ENCODE results near the gene BPI.

Gene BPI

DNA sequence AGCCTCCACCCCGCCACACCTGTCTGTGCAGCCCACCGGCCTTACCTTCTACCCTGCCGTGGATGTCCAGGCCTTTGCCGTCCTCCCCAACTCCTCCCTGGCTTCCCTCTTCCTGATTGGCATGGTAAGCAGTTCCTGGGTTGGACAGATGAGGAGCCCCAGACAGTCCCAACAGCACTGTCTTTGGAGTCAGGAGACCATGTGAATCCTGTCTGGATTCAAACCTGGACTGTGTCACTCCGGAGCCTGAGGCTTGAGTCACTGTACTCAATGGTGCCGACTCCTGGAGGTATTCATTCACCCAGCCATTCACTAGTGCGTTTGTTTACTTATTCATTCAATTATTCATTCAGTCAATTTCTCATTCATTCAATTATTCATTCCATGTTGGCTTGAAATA, 22.4 kb downstream of the BPI start:
- Histone ChIP-seq H3K36me3 (replicated peaks; ENCODE audit: low read depth, low read length) (no peaks in the 10 kb centered on the region), H3K27ac (ENCODE audit: low read length) (no peak overlapping the region), H3K4me2 (ENCODE audit: low read length) (no peak overlapping the region), H3K9ac (ENCODE audit: low read length) (no peak overlapping the region), H3K4me3 (ENCODE audit: low read length) (no peak overlapping the region), H2AFZ (ENCODE audit: low read depth, low read length) (no peak overlapping the region), H4K20me1 (ENCODE audit: insufficient read depth, low read length) (no peaks in the 10 kb centered on the region), H3K9me3 (ENCODE audit: insufficient read depth, low read length) (no peaks in the 10 kb centered on the region), H3K4me1 (ENCODE audit: low read length) (no peaks in the 10 kb centered on the region), H3K27me3 (ENCODE audit: low read depth, low read length) (peaks cover 47% of the 10 kb centered on the region), H3K79me2 (ENCODE audit: low read length) (no peaks in the 10 kb centered on the region)
- TF ChIP-seq, protein P1, sequence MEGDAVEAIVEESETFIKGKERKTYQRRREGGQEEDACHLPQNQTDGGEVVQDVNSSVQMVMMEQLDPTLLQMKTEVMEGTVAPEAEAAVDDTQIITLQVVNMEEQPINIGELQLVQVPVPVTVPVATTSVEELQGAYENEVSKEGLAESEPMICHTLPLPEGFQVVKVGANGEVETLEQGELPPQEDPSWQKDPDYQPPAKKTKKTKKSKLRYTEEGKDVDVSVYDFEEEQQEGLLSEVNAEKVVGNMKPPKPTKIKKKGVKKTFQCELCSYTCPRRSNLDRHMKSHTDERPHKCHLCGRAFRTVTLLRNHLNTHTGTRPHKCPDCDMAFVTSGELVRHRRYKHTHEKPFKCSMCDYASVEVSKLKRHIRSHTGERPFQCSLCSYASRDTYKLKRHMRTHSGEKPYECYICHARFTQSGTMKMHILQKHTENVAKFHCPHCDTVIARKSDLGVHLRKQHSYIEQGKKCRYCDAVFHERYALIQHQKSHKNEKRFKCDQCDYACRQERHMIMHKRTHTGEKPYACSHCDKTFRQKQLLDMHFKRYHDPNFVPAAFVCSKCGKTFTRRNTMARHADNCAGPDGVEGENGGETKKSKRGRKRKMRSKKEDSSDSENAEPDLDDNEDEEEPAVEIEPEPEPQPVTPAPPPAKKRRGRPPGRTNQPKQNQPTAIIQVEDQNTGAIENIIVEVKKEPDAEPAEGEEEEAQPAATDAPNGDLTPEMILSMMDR (IDR thresholded peaks at IDR 0.05; ENCODE audit: low read depth, low read length): no peak
- TF ChIP-seq EZH2phosphoT487 (IDR thresholded peaks at IDR 0.05; ENCODE audit: low read depth): no peak

GRCh38 chr20:38330638-38331037, 26.7 kb downstream of the BPI start:
- Histone ChIP-seq H3K36me3 (replicated peaks; ENCODE audit: low read depth, low read length) (no peaks in the 10 kb centered on the region), H3K9ac (ENCODE audit: low read length) (no peak overlapping the region), H3K27ac (ENCODE audit: low read length) (no peak overlapping the region), H3K9me3 (ENCODE audit: insufficient read depth, low read length) (no peaks in the 10 kb centered on the region), H3K4me1 (ENCODE audit: low read length) (no peaks in the 10 kb centered on the region), H3K79me2 (ENCODE audit: low read length) (no peaks in the 10 kb centered on the region), H3K4me2 (ENCODE audit: low read length) (no peak overlapping the region), H2AFZ (ENCODE audit: low read depth, low read length) (no peak overlapping the region), H4K20me1 (ENCODE audit: insufficient read depth, low read length) (no peaks in the 10 kb centered on the region; the same call in 1 of the 2 replicates), H3K27me3 (ENCODE audit: low read depth, low read length) (peaks cover 45% of the 10 kb centered on the region), H3K4me3 (ENCODE audit: low read length) (no peak overlapping the region)
- no peak for TF ChIP-seq EZH2phosphoT487 (IDR thresholded peaks at IDR 0.05; ENCODE audit: low read depth)
- TF ChIP-seq, protein P1 (IDR thresholded peaks at IDR 0.05; ENCODE audit: low read depth, low read length): no peak

GRCh38 chr20:38331245-38331644, 27.3 kb downstream of the BPI start:
- no peak overlapping the region for H3K27ac ChIP-seq (ENCODE audit: low read length)
- H3K4me3 ChIP-seq (ENCODE audit: low read length): no peak overlapping the region
- H3K4me1 ChIP-seq (ENCODE audit: low read length): no peaks in the 10 kb centered on the region
- H3K27me3 ChIP-seq (ENCODE audit: low read depth, low read length): peaks cover 45% of the 10 kb centered on the region
- no peak overlapping the region for H3K4me2 ChIP-seq (ENCODE audit: low read length)
- no peak overlapping the region for H2AFZ ChIP-seq (ENCODE audit: low read depth, low read length)
- H3K9ac ChIP-seq (ENCODE audit: low read length): no peak overlapping the region
- no peaks in the 10 kb centered on the region for H3K9me3 ChIP-seq (ENCODE audit: insufficient read depth, low read length)
- H3K79me2 ChIP-seq (ENCODE audit: low read length): no peaks in the 10 kb centered on the region
- no peak for TF ChIP-seq EZH2phosphoT487 (IDR thresholded peaks at IDR 0.05; ENCODE audit: low read depth)
- TF ChIP-seq, protein P1 (IDR thresholded peaks at IDR 0.05; ENCODE audit: low read depth, low read length): no peak
- H3K36me3 ChIP-seq (replicated peaks; ENCODE audit: low read depth, low read length): no peaks in the 10 kb centered on the region
- H4K20me1 ChIP-seq (ENCODE audit: insufficient read depth, low read length): no peaks in the 10 kb centered on the region; the same call in 1 of the 2 replicates

DNA sequence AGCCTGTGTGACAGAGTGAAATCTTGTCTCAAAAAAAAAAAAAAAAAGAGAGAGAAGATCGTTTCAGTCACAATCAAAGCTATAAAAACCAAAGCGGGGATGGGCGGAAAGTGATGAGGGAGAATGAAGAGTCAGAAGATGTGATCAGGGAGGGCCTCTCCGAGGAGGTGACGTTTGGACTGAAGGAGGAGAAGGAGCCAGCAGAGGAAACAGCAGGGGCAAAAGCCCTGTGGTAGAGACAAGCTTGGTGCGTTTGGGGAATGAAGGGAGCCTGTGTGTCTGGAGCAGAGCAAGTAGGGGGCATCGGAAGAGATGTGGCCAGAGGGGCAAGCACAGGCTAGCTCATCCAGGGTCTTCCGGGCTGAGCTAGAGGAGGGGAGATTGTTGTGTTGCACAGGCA, 27.9 kb downstream of the BPI start:
- no peak overlapping the region for H3K9ac ChIP-seq (ENCODE audit: low read length)
- H3K4me1 ChIP-seq (ENCODE audit: low read length): no peaks in the 10 kb centered on the region
- no peaks in the 10 kb centered on the region for H3K9me3 ChIP-seq (ENCODE audit: insufficient read depth, low read length)
- H2AFZ ChIP-seq (ENCODE audit: low read depth, low read length): no peak overlapping the region
- no peaks in the 10 kb centered on the region for H3K36me3 ChIP-seq (replicated peaks; ENCODE audit: low read depth, low read length)
- no peak overlapping the region for H3K27ac ChIP-seq (ENCODE audit: low read length)
- H3K4me2 ChIP-seq (ENCODE audit: low read length): no peak overlapping the region
- H3K27me3 ChIP-seq (ENCODE audit: low read depth, low read length): peaks cover 45% of the 10 kb centered on the region
- no peaks in the 10 kb centered on the region for H3K79me2 ChIP-seq (ENCODE audit: low read length)
- H4K20me1 ChIP-seq (ENCODE audit: insufficient read depth, low read length): no peaks in the 10 kb centered on the region; the same call in 1 of the 2 replicates
- TF ChIP-seq EZH2phosphoT487 (IDR thresholded peaks at IDR 0.05; ENCODE audit: low read depth): no peak
- TF ChIP-seq, protein P1 (IDR thresholded peaks at IDR 0.05; ENCODE audit: low read depth, low read length): no peak
- H3K4me3 ChIP-seq (ENCODE audit: low read length): no peak overlapping the region
